CD4-positive, CD25-positive, alpha-beta regulatory T cell (primary cell): ENCODE data around the gene NYAP1. TPM values are rescaled to one million over a fixed set of nuclear protein-coding genes. Genes with fewer than 3 reads are reported as not detected.
A peak's percentile ranks its signal among the peaks of the same experiment; 100 is the strongest.

Experiments used
- ATAC-seq, 2 donors: fragments of 150-1000 bp; cut with Tn5 transposase; one replicate each; pipeline ENCODE4 v1.10.0; 2021; ENCODE audit warnings: low read depth in 2 of 2, moderate number of reproducible peaks in 2 of 2, moderate library complexity in 1 of 2
- DNase-seq, 3 donors: peaks; one replicate each; pipeline versions ENCODE4 v3.0.0 to v3.0.0-alpha.2; 2012 to 2022; ENCODE audit warnings: mixed read lengths in 1 of 3
- H3K27ac ChIP-seq: one replicate; pipeline ENCODE4 v1.7.0; 2013; ENCODE audit warnings: mild to moderate bottlenecking, low read length; ENCODE audit not compliant: insufficient read depth, poor library complexity, severe bottlenecking
- H3K27me3 ChIP-seq: one replicate; pipeline ENCODE4 v1.7.0; 2013; ENCODE audit warnings: low read length; ENCODE audit not compliant: control insufficient read depth, insufficient read depth
- H3K36me3 ChIP-seq: one replicate; pipeline ENCODE4 v1.7.0; 2013; ENCODE audit warnings: mild to moderate bottlenecking, low read length, moderate library complexity; ENCODE audit not compliant: control insufficient read depth, insufficient read depth
- H3K4me1 ChIP-seq: 2 replicates; pipeline ENCODE4 v1.7.0; 2013; ENCODE audit warnings: mild to moderate bottlenecking, low read length; ENCODE audit not compliant: insufficient read depth, control insufficient read depth, poor library complexity, severe bottlenecking
- H3K4me3 ChIP-seq: one replicate; pipeline ENCODE4 v1.7.0; 2013; ENCODE audit warnings: low read depth, mild to moderate bottlenecking, low read length, moderate library complexity
- H3K9me3 ChIP-seq, 2 experiments: 1 replicate in 1 of 2; 2 replicates in 1 of 2; pipeline ENCODE4 v1.7.0; 2013; ENCODE audit warnings: low read length in 2 of 2, mild to moderate bottlenecking in 1 of 2, moderate library complexity in 1 of 2; ENCODE audit not compliant: control insufficient read depth in 2 of 2
- H3K27ac Mint-ChIP-seq, 3 donors: one replicate each; pipeline ENCODE4 v1.8.0; 2020 to 2022; ENCODE audit warnings: mild to moderate bottlenecking in 3 of 3, mixed read lengths in 3 of 3, moderate library complexity in 2 of 3
- H3K27me3 Mint-ChIP-seq: one replicate; pipeline ENCODE4 v1.8.0; 2022; ENCODE audit warnings: mild to moderate bottlenecking, mixed read lengths
- H3K36me3 Mint-ChIP-seq: one replicate; pipeline ENCODE4 v1.8.0; 2020; ENCODE audit warnings: mixed read lengths
- H3K4me1 Mint-ChIP-seq, 4 donors: one replicate each; pipeline ENCODE4 v1.8.0; 2020 to 2022; ENCODE audit warnings: mixed read lengths in 4 of 4, mild to moderate bottlenecking in 1 of 4
- H3K4me3 Mint-ChIP-seq, 4 donors: one replicate each; pipeline ENCODE4 v1.8.0; 2020 to 2022; ENCODE audit warnings: mild to moderate bottlenecking in 4 of 4, mixed read lengths in 4 of 4, moderate library complexity in 3 of 4
- H3K9me3 Mint-ChIP-seq, 7 donors: one replicate each; pipeline ENCODE4 v1.8.0; 2020 to 2022; ENCODE audit warnings: mixed read lengths in 7 of 7, mild to moderate bottlenecking in 3 of 7, moderate library complexity in 2 of 7
- polyA plus RNA-seq, 4 donors: library from polyadenylated mRNA; unstranded; fragments of 300-500 nt; fragmentation: Illumina TruSeq; gene quantifications; one replicate each; pipeline ENCODE4 v1.2.3, GENCODE V29; 2021
- total RNA-seq: library from RNA; stranded (reverse); gene quantifications from one replicate; pipeline ENCODE4 v1.2.3, GENCODE V29; 2022

The NYAP1 gene
- total and polyA plus RNA-seq, 5 donors from 2014 or later = 0.89 TPM; not detected in 4

DNA sequence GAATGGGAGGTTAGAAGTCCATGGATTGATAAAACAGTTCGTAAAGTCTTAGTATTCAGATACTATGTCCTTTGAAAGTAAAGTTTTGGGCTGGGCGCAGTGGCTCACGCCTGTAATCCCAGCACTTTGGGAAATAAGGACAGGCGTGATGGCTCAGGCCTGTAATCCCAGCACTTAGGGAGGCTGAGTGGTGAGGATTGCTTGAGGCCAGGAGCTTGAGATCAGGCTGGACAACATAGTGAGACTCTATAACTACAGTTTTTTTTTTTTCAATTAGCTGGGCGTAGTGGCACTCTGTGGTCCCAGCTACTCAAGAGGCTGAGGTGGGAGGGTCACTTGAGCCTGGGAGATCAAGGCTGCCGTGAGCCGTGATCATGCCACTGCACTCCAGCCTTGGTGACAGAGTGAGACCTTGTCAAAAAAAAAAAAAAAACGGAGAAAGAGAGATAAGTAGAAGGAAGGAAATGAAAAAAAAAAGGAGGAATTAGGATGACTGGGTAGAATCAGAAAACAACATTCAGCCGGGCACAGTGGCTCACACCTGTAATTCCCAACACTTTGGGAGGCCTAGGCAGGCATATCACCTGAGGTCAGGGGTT is 29.6 kb downstream of the NYAP1 start:
- H3K36me3 Mint-ChIP-seq = peaks cover 3% of the 10 kb centered on the region
- no peak for ATAC-seq
- peaks cover 0 to 2% (median 0%) of the 10 kb centered on the region in 7 donors for H3K9me3 Mint-ChIP-seq
- no peak overlapping the region for H3K4me3 ChIP-seq
- peaks cover 31% of the 10 kb centered on the region for H3K4me1 ChIP-seq
- no peaks in the 10 kb centered on the region for H3K36me3 ChIP-seq
- no peak for DNase-seq
- no peaks in the 10 kb centered on the region for H3K27me3 ChIP-seq
- H3K4me1 Mint-ChIP-seq = peaks cover 5 to 36% (median 20%) of the 10 kb centered on the region in 4 donors
- no peaks in the 10 kb centered on the region for H3K9me3 ChIP-seq
- H3K27ac ChIP-seq = no peak overlapping the region
- H3K4me3 Mint-ChIP-seq = no peak overlapping the region
- no peaks in the 10 kb centered on the region for H3K27me3 Mint-ChIP-seq
- H3K27ac Mint-ChIP-seq = peak overlapping the region in 1 of 3 donors; percentile 42

DNA sequence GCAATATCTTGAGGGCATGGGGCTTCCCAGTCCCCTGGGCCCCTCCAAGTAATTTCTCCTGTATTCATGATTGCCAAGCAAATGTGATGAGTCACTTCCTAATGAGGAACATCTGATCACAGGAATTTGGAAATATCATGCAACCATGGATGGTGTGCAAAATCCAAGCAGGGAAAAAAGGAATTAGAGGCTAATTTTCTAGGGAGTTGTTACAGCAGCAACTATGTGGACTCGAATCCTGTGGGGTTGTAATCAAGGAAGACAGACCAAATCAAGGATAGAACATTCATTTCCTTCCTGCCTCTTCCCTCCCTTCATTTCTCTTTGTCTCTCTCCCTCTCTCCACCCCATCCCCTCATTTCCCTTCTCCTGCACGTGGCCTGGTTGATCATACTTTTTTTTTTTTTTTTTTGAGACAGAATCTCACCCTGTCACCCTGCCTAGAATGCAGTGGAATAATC is 31.4 kb downstream of the NYAP1 start:
- peaks cover 3% of the 10 kb centered on the region for H3K36me3 Mint-ChIP-seq
- Histone ChIP-seq H3K4me1 (peaks cover 31% of the 10 kb centered on the region), H3K4me3 (no peak overlapping the region)

DNA sequence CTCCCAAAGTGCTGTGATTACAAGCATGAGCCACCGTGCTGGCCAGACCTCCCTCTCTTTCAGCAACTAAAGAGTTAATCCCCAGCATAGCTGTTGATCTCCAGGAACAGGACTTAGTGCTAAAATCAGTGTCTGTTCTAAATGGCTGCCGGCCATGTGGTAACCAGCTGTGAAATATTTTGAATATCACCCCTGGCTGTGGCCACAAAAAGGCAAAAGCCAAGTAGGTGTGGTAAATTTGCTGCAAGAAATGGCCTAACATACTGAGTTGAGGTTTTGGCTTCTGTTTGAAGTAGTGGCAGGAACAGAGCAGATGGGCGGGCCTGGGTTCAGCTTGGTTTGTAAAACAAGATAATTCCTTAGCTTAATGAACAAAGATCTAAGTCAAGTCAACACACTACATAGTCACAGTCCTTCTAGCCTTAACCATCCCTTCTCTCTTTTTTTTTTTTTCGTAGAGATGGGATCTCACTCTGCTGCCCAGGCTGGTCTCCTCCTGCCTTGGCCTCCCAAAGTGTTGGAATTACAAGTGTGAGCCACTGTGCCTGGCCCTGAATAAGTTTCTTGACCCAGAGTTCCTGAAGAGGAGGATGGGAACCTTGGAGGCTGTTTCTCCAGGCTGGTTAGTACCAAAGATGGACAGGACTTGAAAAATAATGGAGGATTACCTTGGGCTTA is 32.5 kb downstream of the NYAP1 start:
- Histone ChIP-seq H3K9me3 (no peaks in the 10 kb centered on the region), H3K4me3 (peak overlapping the region; percentile 56), H3K36me3 (no peaks in the 10 kb centered on the region), H3K27ac (peak overlapping the region; percentile 39), H3K4me1 (peaks cover 31% of the 10 kb centered on the region), H3K27me3 (no peaks in the 10 kb centered on the region)
- H3K4me3 Mint-ChIP-seq = peak overlapping the region; percentile 1 to 72 (median 54)
- H3K27ac Mint-ChIP-seq = peak overlapping the region; percentile 71 to 94 (median 91)
- no peaks in the 10 kb centered on the region for H3K27me3 Mint-ChIP-seq
- no peaks in the 10 kb centered on the region for H3K36me3 Mint-ChIP-seq
- peaks cover 0 to 2% (median 0%) of the 10 kb centered on the region in 7 donors for H3K9me3 Mint-ChIP-seq
- peak; percentile 86 for ATAC-seq
- DNase-seq = peak in 2 of 3 donors; percentile 76 to 82
- H3K4me1 Mint-ChIP-seq = peaks cover 5 to 42% (median 26%) of the 10 kb centered on the region in 4 donors

More for the DNA sequence above, 31.4 kb downstream of the NYAP1 start:
- no peaks in the 10 kb centered on the region for H3K9me3 ChIP-seq
- Mint-ChIP-seq H3K27me3 (no peaks in the 10 kb centered on the region), H3K4me1 (peaks cover 5 to 39% (median 26%) of the 10 kb centered on the region in 4 donors), H3K27ac (peak overlapping the region; percentile 71 to 94 (median 91)), H3K9me3 (peaks cover 0 to 2% (median 0%) of the 10 kb centered on the region in 7 donors), H3K4me3 (peak overlapping the region in 2 of 4 donors; percentile 59 to 62)
- H3K27ac ChIP-seq = no peak overlapping the region
- H3K27me3 ChIP-seq = no peaks in the 10 kb centered on the region
- ATAC-seq (no peak), DNase-seq (no peak)
- H3K36me3 ChIP-seq = no peaks in the 10 kb centered on the region

DNA sequence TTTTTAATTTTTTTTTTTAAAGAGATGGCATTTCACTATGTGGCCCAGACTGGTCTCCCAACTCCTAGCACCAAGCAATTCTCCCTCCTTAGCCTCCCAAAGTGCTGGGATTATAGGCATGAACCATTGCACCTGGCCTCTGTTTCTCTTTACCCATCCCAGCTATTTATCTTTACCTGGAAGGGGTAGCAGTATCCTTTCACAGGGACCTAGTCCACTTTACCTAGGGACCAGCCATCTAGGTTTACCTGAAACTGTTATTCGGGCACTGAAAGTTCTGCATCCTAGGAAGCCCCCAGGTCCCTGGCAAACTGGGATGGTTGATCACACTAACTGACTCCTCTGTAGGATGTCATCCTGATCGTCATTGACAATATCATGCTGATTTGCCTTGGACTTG is 33.6 kb downstream of the NYAP1 start:
- Mint-ChIP-seq H3K36me3 (no peaks in the 10 kb centered on the region), H3K4me1 (peaks cover 5 to 43% (median 26%) of the 10 kb centered on the region in 4 donors), H3K27me3 (no peaks in the 10 kb centered on the region), H3K27ac (peak overlapping the region in 1 of 3 donors; percentile 79), H3K4me3 (peak overlapping the region in 3 of 4 donors; percentile 32 to 44 (median 35)), H3K9me3 (peaks cover 0 to 2% (median 0%) of the 10 kb centered on the region in 7 donors)
- H3K36me3 ChIP-seq = no peaks in the 10 kb centered on the region
- no peaks in the 10 kb centered on the region for H3K9me3 ChIP-seq
- ATAC-seq = no peak
- no peak for DNase-seq
- H3K4me3 ChIP-seq = no peak overlapping the region
- peaks cover 31% of the 10 kb centered on the region for H3K4me1 ChIP-seq
- H3K27me3 ChIP-seq = no peaks in the 10 kb centered on the region
- no peak overlapping the region for H3K27ac ChIP-seq

DNA sequence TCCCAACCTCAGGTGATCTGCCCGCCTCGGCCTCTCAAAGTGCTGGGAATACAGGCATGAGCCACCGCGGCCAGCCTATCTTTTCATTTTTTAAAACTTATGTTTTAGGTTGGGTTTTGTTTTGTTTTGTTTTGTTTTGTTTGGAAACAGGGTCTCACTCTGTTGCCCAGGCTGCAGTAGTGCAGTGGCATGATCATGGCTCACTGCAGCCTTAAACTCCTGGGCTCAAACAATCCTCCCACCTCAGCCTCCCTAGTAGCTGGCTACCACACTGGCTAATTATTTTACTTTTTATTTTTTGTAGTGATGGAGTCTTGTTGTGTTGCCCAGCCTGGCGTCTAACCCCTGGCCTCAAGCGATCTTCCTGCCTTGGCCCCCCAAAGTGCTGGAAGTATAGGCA is 35.9 kb downstream of the NYAP1 start:
- Mint-ChIP-seq H3K27me3 (no peaks in the 10 kb centered on the region), H3K4me3 (no peak overlapping the region), H3K9me3 (peaks cover 0 to 2% (median 0%) of the 10 kb centered on the region in 7 donors), H3K36me3 (no peaks in the 10 kb centered on the region), H3K27ac (peak overlapping the region in 1 of 3 donors; percentile 64), H3K4me1 (peaks cover 5 to 37% (median 25%) of the 10 kb centered on the region in 4 donors)
- no peaks in the 10 kb centered on the region for H3K9me3 ChIP-seq
- H3K27ac ChIP-seq = no peak overlapping the region
- no peak overlapping the region for H3K4me3 ChIP-seq
- no peaks in the 10 kb centered on the region for H3K27me3 ChIP-seq
- no peaks in the 10 kb centered on the region for H3K36me3 ChIP-seq
- peaks cover 31% of the 10 kb centered on the region for H3K4me1 ChIP-seq
- DNase-seq (no peak), ATAC-seq (no peak)

DNA sequence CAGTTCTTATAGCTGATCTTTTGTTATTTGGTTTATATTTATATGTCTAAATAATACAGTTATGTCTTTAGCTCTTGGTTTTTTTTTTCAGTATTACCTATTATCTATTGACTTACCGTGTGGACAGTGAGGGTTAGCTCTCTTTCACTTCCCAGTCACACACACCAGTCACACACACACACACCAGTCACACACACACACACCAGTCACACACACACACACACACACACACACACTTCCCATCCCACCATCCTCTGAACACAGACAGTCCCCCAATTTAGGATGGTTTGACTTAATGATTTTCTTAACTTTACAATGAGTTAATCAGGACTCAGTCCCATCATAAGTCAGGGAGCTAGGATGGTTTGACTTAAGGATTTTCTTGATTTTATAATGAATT is 36.4 kb downstream of the NYAP1 start:
- DNase-seq (no peak), ATAC-seq (no peak)
- Histone ChIP-seq H3K9me3 (no peaks in the 10 kb centered on the region), H3K36me3 (no peaks in the 10 kb centered on the region), H3K4me3 (no peak overlapping the region), H3K27ac (no peak overlapping the region), H3K27me3 (no peaks in the 10 kb centered on the region), H3K4me1 (peaks cover 26% of the 10 kb centered on the region)
- Mint-ChIP-seq H3K9me3 (peaks cover 0 to 2% (median 0%) of the 10 kb centered on the region in 7 donors), H3K36me3 (no peaks in the 10 kb centered on the region), H3K4me1 (peaks cover 5 to 33% (median 23%) of the 10 kb centered on the region in 4 donors), H3K4me3 (no peak overlapping the region), H3K27me3 (no peaks in the 10 kb centered on the region), H3K27ac (peak overlapping the region in 1 of 3 donors; percentile 64)

DNA sequence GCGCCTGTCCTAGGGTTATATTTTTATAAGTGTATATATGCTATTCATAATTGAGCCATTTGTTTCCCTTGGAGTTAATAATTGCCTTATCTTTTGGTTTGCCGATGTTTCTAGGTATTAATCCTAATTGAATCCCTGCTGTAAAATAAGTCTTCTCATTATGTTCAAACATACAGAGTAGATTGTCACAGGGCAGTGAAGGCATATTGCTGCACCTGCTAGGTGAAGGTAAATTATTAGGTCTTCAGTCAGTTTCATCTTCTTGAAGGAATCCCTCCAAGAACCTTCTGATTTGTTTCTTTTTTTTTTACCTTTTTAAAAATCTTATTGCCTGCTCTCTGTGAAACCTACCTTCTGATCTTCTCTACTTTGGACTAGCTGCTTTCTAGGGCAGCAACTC is 37.3 kb downstream of the NYAP1 start:
- Mint-ChIP-seq H3K27me3 (no peaks in the 10 kb centered on the region), H3K9me3 (peaks cover 0 to 2% (median 0%) of the 10 kb centered on the region in 7 donors), H3K4me1 (peaks cover 4 to 24% (median 14%) of the 10 kb centered on the region in 4 donors), H3K36me3 (no peaks in the 10 kb centered on the region), H3K4me3 (no peak overlapping the region), H3K27ac (peak overlapping the region in 1 of 3 donors; percentile 57)
- no peaks in the 10 kb centered on the region for H3K36me3 ChIP-seq
- peaks cover 16% of the 10 kb centered on the region for H3K4me1 ChIP-seq
- no peak overlapping the region for H3K4me3 ChIP-seq
- ATAC-seq (no peak), DNase-seq (no peak)
- no peak overlapping the region for H3K27ac ChIP-seq
- H3K9me3 ChIP-seq = no peaks in the 10 kb centered on the region
- H3K27me3 ChIP-seq = no peaks in the 10 kb centered on the region
